ENCODE measurements around the gene XKR7.

- TF ChIP-seq CTCF (IDR thresholded peaks at IDR 0.05; ENCODE audit: poor library complexity, severe bottlenecking) (no peak), POLR2AphosphoS5 (IDR thresholded peaks at IDR 0.05) (no peak), EZH2 (IDR thresholded peaks at IDR 0.05; ENCODE audit: borderline replicate concordance, insufficient read depth, low read length, poor library complexity, severe bottlenecking) (no peak), RAD21 (conservative IDR thresholded peaks at IDR 0.05) (no peak), REST (IDR thresholded peaks at IDR 0.05; ENCODE audit: borderline replicate concordance) (no peak), MXI1 (conservative IDR thresholded peaks at IDR 0.05; ENCODE audit: poor library complexity, severe bottlenecking) (no peak), EP300 (conservative IDR thresholded peaks at IDR 0.05; ENCODE audit: poor library complexity, severe bottlenecking) (no peak), SMC3 (conservative IDR thresholded peaks at IDR 0.05; ENCODE audit: poor library complexity) (no peak)
These were observed 42.1 kb downstream of the XKR7 start, which contains the start of gene CCM2L for GRCh38 chr20:32010101-32010500.
